HG03159 (cell line): ENCODE data around the gene DCAF12L1.

Experiments used
- ATAC-seq: cut with Tn5 transposase; IDR thresholded peaks from one replicate; pipeline ENCODE4 v1.9.1; 2021; ENCODE audit warnings: mild to moderate bottlenecking, moderate library complexity; ENCODE audit not compliant: unreplicated experiment

DCAF12L1 gene

GRCh38 chrX:126552313-126553022 is at the start of gene DCAF12L1:
TSS of gene DCAF12L1 (minus strand) at chrX:126552814. CDS start at chrX:126552608, 206 bp downstream.
- ATAC-seq: no peak

- ATAC-seq: no peak
Observed at GRCh38 chrX:126580877-126581276, 28.3 kb upstream of the DCAF12L1 start.

GRCh38 chrX:126575911-126576310 is 23.3 kb upstream of the DCAF12L1 start:
- ATAC-seq: no peak

GRCh38 chrX:126557151-126557550 is 4.5 kb upstream of the DCAF12L1 start:
- no peak for ATAC-seq

GRCh38 chrX:126551725-126552312 is 795 bp downstream of the DCAF12L1 start:
- no peak for ATAC-seq

GRCh38 chrX:126551306-126551705 is 1.3 kb downstream of the DCAF12L1 start:
- no peak for ATAC-seq

GRCh38 chrX:126550816-126551215 is 1.8 kb downstream of the DCAF12L1 start:
- ATAC-seq: no peak

GRCh38 chrX:126509923-126510322 is 42.7 kb downstream of the DCAF12L1 start:
- no peak for ATAC-seq
